ENCODE measurements around the gene TKT.

The TKT gene

GRCh38 chr3:53195602-53196574, 59.9 kb downstream of the TKT start:
- peak overlapping the region; percentile 21 for H3K4me3 ChIP-seq (ENCODE audit: low read depth, low read length)
- TF ChIP-seq, protein P1, sequence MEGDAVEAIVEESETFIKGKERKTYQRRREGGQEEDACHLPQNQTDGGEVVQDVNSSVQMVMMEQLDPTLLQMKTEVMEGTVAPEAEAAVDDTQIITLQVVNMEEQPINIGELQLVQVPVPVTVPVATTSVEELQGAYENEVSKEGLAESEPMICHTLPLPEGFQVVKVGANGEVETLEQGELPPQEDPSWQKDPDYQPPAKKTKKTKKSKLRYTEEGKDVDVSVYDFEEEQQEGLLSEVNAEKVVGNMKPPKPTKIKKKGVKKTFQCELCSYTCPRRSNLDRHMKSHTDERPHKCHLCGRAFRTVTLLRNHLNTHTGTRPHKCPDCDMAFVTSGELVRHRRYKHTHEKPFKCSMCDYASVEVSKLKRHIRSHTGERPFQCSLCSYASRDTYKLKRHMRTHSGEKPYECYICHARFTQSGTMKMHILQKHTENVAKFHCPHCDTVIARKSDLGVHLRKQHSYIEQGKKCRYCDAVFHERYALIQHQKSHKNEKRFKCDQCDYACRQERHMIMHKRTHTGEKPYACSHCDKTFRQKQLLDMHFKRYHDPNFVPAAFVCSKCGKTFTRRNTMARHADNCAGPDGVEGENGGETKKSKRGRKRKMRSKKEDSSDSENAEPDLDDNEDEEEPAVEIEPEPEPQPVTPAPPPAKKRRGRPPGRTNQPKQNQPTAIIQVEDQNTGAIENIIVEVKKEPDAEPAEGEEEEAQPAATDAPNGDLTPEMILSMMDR (IDR thresholded peaks at IDR 0.05; ENCODE audit: borderline replicate concordance, insufficient read depth, low read depth, low read length), result peak; percentile 98

DNA sequence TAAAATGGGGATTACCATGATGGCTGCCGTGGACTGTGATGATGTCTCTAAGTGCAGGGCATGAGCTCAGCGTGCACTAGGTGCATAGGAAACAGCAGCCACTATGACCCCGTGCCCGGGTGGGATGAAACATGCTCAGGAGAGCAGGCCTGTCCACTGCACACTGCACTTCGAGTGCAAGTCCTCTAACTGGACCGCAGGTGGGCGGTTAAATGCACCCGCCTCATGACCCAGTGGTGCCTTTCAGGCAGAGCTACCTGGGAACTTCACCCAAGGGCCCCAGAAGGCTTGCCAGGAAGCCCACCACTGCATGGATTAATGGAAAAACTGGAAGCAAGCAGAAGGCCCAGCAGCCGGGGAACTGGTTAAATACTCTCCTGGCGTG, 60.8 kb downstream of the TKT start:
- TF ChIP-seq, protein P1 (IDR thresholded peaks at IDR 0.05; ENCODE audit: borderline replicate concordance, insufficient read depth, low read depth, low read length), result no peak
- no peak overlapping the region for H3K4me3 ChIP-seq (ENCODE audit: low read depth, low read length)

DNA sequence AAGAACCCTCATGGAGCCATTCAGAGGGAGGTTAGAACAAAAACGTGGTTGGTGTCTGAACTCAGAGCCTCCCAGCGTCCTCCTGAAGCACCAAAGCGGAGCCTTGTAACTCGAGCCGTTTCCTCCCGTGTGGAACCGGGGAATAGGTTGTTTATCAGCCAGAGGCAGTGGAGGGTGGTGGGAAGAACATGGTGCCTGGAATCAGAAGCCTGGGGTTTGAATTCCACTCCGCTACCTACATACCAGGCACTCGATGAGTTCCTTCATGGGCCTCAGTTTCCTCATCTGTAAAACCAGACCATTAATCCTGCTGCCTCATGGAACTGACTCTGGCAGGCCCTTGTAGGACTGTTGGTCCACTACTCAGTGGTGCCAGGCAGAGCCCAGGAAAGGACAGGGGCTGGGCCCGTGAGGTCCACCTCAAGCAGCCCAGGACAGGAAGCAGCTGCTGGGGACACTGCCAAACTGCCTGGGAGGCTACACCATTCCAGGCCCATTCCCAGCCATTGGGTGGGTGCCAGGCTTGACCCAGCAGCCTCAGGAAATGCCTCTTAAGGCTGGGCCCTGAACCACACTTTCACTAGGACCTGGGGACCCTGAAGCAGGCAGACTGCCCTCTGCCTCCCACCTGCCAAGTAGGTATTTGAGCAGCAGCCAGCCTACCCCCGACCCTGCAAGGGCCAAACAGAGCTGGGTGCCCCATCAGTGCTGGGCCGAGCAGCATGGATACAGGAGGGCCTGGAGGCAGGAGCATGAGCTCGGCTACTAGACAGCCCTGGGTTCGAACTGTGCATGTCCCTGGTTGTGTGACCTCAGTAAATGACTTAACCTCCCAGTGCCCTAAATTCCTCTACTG, 61.4 kb downstream of the TKT start:
- H3K4me3 ChIP-seq (ENCODE audit: low read depth, low read length), result no peak overlapping the region
- TF ChIP-seq, protein P1 (IDR thresholded peaks at IDR 0.05; ENCODE audit: borderline replicate concordance, insufficient read depth, low read depth, low read length), result no peak

- TF ChIP-seq, protein P1 (IDR thresholded peaks at IDR 0.05; ENCODE audit: borderline replicate concordance, insufficient read depth, low read depth, low read length), result no peak
- H3K4me3 ChIP-seq (ENCODE audit: low read depth, low read length), result no peak overlapping the region
Measured at GRCh38 chr3:53193466-53194209, 62.2 kb downstream of the TKT start.

GRCh38 chr3:53192608-53193007, 63.2 kb downstream of the TKT start:
- no peak overlapping the region for H3K4me3 ChIP-seq (ENCODE audit: low read depth, low read length)
- TF ChIP-seq, protein P1 (IDR thresholded peaks at IDR 0.05; ENCODE audit: borderline replicate concordance, insufficient read depth, low read depth, low read length), result no peak

- no peak overlapping the region for H3K4me3 ChIP-seq (ENCODE audit: low read depth, low read length)
- TF ChIP-seq, protein P1 (IDR thresholded peaks at IDR 0.05; ENCODE audit: borderline replicate concordance, insufficient read depth, low read depth, low read length), result no peak
Measured at GRCh38 chr3:53191836-53192480, 63.9 kb downstream of the TKT start.

Data from GM12875 (cell line).